Skin epidermis (tissue), 12 donors: ENCODE data around the gene KLKB1.
A peak's percentile ranks its signal among the peaks of the same experiment; 100 is the strongest.

Source experiments
- H3K27ac ChIP-seq, 21 experiments: fragments of 200-600 bp; sonication (generic) in 11 of 21; one replicate each; pipeline ENCODE4 v1.5.0; 2020; ENCODE audit warnings: mild to moderate bottlenecking in 3 of 21, inconsistent platforms in 2 of 21, moderate library complexity in 2 of 21
- H3K4me3 ChIP-seq, 7 experiments: fragments of 200-600 bp; sonication (generic) in 2 of 7; one replicate each; pipeline ENCODE4 v1.5.0; 2020; ENCODE audit warnings: inconsistent platforms in 2 of 7, mild to moderate bottlenecking in 2 of 7, moderate library complexity in 1 of 7

The KLKB1 gene

GRCh38 chr4:186227221-186227620 is at the start of gene KLKB1:
Gene KLKB1 (plus strand): TSS chr4:186227507. CDS start chr4:186228196, 689 bp downstream.
- H3K4me3 ChIP-seq: no peak within 1 kb of the TSS

GRCh38 chr4:186188107-186188506 is 39.2 kb upstream of the KLKB1 start:
- no peak overlapping the region for H3K4me3 ChIP-seq
- no peak overlapping the region for H3K27ac ChIP-seq

More at GRCh38 chr4:186227221-186227620, at the start of gene KLKB1:
- H3K27ac ChIP-seq: no peak within 1 kb of the TSS

GRCh38 chr4:186189656-186190055 is 37.7 kb upstream of the KLKB1 start:
- Histone ChIP-seq H3K27ac (peak overlapping the region in 4 of 21 experiments; percentile 88 to 95 (median 92)), H3K4me3 (no peak overlapping the region)

DNA sequence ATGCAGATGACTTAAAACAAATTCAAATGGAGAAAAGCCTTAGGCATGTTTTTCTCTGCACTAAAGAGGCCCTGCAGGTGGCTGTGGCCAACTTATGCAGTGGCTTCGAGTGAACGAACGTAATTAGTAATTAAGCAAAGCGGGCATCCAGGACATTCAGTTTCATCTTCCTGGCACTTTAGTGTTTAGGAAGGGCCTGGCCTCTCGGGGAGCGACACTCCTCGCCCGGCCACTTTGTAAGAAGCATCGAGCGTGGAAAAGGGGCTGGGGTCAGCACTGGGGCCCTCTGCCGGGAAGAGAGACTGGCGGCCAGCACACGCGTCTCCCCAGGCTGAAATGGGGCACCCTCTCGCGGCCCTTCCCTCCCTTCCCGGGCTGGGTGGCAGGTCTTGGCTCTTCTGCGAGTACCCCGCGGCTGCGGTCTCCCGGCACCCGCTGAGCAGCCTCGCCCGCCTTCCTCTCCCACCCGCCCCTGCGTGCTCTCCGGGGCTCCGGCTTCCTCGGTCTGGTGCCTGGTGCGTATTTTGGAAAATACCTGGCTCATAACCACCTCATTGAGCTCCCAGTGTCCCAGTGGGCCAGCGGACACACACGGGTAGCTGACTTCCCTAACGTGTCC is 36.6 kb upstream of the KLKB1 start:
- peak overlapping the region; percentile 71 to 95 (median 91) for H3K27ac ChIP-seq
- H3K4me3 ChIP-seq: peak overlapping the region; percentile 69 to 92 (median 80)

DNA sequence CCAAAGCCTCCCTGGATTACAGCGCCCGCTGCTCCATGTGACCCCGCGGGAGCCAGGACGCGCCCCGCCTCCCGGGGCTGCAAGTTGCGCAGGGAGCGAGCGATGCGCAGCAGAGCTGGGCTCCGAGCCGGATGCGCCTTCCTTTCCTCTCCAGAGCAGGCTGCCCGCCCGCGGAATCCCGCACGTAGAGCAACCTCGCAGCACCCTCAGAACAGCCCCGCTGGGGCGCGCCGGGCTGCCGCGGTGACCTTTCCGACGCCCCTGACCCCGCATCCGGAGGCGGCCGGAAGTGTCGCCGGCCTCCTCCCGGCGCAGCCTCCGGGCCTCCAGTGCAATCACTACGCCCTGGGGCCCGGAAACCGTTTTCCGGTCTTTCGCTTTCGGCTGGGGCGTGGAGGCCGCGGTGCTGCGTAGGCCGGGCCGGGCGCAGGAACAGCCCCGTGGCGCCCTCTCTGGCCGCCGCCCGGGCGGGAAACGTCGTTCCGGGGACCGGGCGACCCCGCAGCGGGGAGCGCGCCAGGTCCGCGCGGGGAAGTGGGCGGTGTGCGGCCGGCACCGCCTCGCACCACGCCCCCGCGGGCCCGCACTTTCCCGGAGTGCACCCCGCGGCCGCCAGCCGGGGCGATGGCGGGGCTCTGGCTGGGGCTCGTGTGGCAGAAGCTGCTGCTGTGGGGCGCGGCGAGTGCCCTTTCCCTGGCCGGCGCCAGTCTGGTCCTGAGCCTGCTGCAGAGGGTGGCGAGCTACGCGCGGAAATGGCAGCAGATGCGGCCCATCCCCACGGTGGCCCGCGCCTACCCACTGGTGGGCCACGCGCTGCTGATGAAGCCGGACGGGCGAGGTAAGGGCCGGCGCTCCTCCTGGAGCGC is 35.9 kb upstream of the KLKB1 start, which contains the start of gene CYP4V2:
CYP4V2 (plus strand) TSS at position 368 of the 866 bp plus-strand sequence; CDS start at position 625, 257 bp downstream.
- peak within 1 kb of the TSS; percentile 71 to 95 (median 91) for H3K27ac ChIP-seq
- H3K4me3 ChIP-seq: peak within 1 kb of the TSS; percentile 69 to 92 (median 80)

- Histone ChIP-seq H3K27ac (peak overlapping the region; percentile 71 to 95 (median 91)), H3K4me3 (peak overlapping the region; percentile 69 to 92 (median 80))
Measured at GRCh38 chr4:186192066-186192612, 35.2 kb upstream of the KLKB1 start.

DNA sequence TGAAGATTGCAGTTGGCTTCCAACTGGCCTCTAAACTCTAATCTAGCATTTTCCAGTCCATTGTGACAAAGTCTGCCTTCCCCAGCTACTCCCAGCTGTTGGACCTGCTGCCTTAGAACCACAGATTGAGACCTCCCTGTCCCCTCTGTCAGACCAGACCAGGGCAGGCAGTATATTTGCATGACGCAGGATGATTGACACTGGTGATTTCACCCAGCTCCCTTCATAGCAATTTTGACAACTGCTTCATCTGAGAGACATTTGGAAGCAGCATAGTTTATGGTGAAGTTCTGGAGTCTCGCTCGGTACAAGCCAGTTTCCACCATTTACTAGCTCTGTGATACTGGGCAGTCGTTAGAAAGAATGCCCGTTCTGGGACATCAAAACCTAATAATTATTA is 33.5 kb upstream of the KLKB1 start:
- H3K4me3 ChIP-seq: no peak overlapping the region

DNA sequence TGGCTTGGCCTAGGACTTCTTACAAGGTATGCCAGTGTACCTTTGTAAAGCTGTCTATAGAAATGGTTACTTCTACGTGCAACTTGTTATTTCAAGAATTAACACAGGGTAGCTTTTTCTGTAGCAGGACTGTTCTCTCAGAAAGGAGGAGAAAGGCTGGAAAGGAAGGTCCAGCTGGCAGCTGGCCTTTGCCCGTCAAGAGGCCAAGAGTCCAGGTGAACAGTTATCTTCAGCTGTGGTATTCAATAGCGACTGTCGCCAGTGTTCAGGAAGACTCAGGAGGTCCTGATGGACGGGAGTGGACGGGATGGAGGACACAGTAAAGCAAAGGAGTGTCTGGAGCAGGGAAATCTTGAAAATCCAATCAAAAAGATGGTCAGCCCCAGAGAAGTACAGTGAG is 31.2 kb upstream of the KLKB1 start:
- no peak overlapping the region for H3K4me3 ChIP-seq
- no peak overlapping the region for H3K27ac ChIP-seq

More for the DNA sequence above, 33.5 kb upstream of the KLKB1 start:
- peak overlapping the region in 2 of 21 experiments; percentile 89 to 91 for H3K27ac ChIP-seq

- Histone ChIP-seq H3K4me3 (no peak overlapping the region), H3K27ac (no peak overlapping the region)
Measured at GRCh38 chr4:186200516-186200915, 26.8 kb upstream of the KLKB1 start.

DNA sequence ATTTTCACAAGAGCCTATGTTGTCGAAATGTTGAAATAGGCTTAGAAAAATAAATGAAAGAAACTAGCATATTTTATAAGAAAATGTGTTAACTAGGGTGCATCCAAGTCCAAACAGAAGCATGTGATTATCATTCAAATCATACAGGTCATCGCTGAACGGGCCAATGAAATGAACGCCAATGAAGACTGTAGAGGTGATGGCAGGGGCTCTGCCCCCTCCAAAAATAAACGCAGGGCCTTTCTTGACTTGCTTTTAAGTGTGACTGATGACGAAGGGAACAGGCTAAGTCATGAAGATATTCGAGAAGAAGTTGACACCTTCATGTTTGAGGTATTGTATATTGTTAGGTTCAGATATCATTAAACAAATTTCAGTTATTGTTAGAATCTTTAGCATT is 26.3 kb upstream of the KLKB1 start:
- H3K4me3 ChIP-seq: no peak overlapping the region
- H3K27ac ChIP-seq: no peak overlapping the region

- H3K4me3 ChIP-seq: no peak overlapping the region
- H3K27ac ChIP-seq: peak overlapping the region in 1 of 21 experiments; percentile 7
Measured at GRCh38 chr4:186201535-186202230, 25.6 kb upstream of the KLKB1 start.

GRCh38 chr4:186202490-186203140 is 24.7 kb upstream of the KLKB1 start:
- H3K4me3 ChIP-seq: no peak overlapping the region
- no peak overlapping the region for H3K27ac ChIP-seq

- H3K27ac ChIP-seq: peak overlapping the region in 2 of 21 experiments; percentile 66 to 67
- H3K4me3 ChIP-seq: no peak overlapping the region
Measured at GRCh38 chr4:186203406-186203805, 23.9 kb upstream of the KLKB1 start.

DNA sequence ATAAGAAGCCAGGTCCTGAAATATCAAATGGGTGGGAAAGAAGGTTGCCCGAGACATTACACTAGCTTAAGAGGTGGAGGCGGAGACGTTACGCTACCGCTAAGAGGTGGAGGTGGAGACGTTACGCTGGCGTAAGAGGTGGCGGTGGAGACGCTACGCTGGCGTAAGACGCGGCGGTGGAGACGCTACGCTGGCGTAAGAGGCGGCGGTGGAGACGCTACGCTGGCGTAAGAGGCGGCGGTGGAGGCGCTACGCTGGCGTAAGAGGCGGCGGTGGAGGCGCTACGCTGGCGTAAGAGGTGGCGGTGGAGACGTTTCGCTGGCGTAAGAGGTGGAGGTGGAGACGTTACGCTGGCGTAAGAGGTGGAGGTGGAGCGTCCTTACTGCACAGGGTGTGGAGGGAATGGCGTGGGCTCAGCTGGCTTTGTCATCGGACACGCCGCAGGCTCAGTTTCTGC is 23.2 kb upstream of the KLKB1 start:
- H3K4me3 ChIP-seq: peak overlapping the region in 1 of 7 experiments; percentile 13
- peak overlapping the region in 4 of 21 experiments; percentile 47 to 73 (median 57) for H3K27ac ChIP-seq

- peak overlapping the region in 5 of 21 experiments; percentile 33 to 73 (median 47) for H3K27ac ChIP-seq
- peak overlapping the region in 1 of 7 experiments; percentile 13 for H3K4me3 ChIP-seq
Measured at GRCh38 chr4:186204686-186205085, 22.6 kb upstream of the KLKB1 start.

- peak overlapping the region in 1 of 21 experiments; percentile 73 for H3K27ac ChIP-seq
- H3K4me3 ChIP-seq: no peak overlapping the region
Measured at GRCh38 chr4:186205156-186205555, 22.2 kb upstream of the KLKB1 start.

DNA sequence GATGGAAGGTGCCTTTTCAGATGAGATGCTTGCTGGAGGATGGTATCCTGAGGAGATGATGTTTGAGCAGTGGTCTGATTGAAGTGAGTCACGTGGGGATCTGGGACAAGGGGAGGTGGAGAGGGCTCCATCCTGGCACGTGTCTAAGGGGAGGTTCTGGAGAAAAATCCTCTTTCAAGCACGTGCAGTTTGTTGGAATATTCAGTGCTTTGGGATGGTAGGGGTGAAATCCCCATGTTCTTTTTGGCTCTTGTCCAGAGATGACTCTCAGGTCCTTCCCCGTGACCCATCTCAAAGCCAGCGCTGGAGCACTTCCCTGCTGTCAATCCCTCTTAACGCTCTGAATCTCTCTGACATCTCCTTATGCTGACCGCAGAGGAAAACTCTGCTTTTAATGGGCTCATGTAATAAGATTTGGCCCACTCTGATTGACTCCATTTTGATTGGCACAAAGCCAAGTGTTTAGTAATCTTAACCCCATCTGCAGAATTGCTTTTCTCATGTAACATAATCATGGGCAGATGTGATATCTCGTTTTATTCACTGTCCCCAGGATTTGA is 10.8 kb upstream of the KLKB1 start:
- Histone ChIP-seq H3K4me3 (no peak overlapping the region), H3K27ac (no peak overlapping the region)

- H3K27ac ChIP-seq: no peak overlapping the region
- no peak overlapping the region for H3K4me3 ChIP-seq
Measured at GRCh38 chr4:186217733-186218293, 9.5 kb upstream of the KLKB1 start.
